GM12878 (cell line): ENCODE results near the gene CYP3A4. TPM values are rescaled to one million over a fixed set of nuclear protein-coding genes. Genes with fewer than 3 reads are reported as not detected.

ENCODE experiments used
- ATAC-seq: fragments of 200-7000 bp; cut with Tn5 transposase; 3 replicates; pipeline ENCODE4 v1.9.1; 2020; ENCODE audit warnings: mild to moderate bottlenecking, moderate library complexity
- BruUV-seq: library from RNA; stranded (reverse); fragments of 400-500 nt; replicated peaks from 2 replicates; lab custom pipeline; 2021; lab: Mats Ljungman, UMichigan
- CTCF ChIA-PET: fragments of 300-600 bp; sonication (Branson Sonifier 250); formaldehyde crosslinking; extraction: SDS; loops from one replicate; lab custom pipeline; 2021; ENCODE audit warnings: inconsistent platforms; lab: Yijun Ruan, JAX
- POLR2A ChIA-PET: fragments of 350-600 bp; formaldehyde crosslinking; extraction: SDS; loops from one replicate; lab custom pipeline; 2021; ENCODE audit warnings: inconsistent platforms; lab: Charles Lee
- RAD21 ChIA-PET: fragments of 300-600 bp; sonication (Branson Sonifier 250); formaldehyde crosslinking; loops from one replicate; lab custom pipeline; 2023; ENCODE audit warnings: antibody characterized with exemption; ENCODE audit not compliant: unreplicated experiment; lab: Charles Lee
- SMC1A ChIA-PET: fragments of 300-600 bp; sonication (Branson Sonifier 250); formaldehyde crosslinking; loops from one replicate; lab custom pipeline; 2023; ENCODE audit not compliant: unreplicated experiment, uncharacterized antibody; lab: Charles Lee
- DNase-seq: peaks from one replicate; pipeline ENCODE4 v3.0.0-alpha.2; 2011; ENCODE audit warnings: low read depth, low spot score
- FAIRE-seq: peaks from 3 replicates; lab custom pipeline; 2011; peaks lifted over from hg19 to GRCh38; lab: Jason Lieb, UNC
- H2AFZ ChIP-seq: 2 replicates; pipeline ENCODE4 v1.6.0; 2011; ENCODE audit warnings: low read depth, low read length, control low read depth; ENCODE audit not compliant: control insufficient read depth
- H3K27ac ChIP-seq: 2 replicates; pipeline ENCODE4 v1.5.1; 2011; ENCODE audit warnings: control low read depth; ENCODE audit not compliant: control insufficient read depth, insufficient read depth
- H3K27me3 ChIP-seq, 2 experiments: replicated peaks in 1 of 2; 2 replicates each; pipeline versions ENCODE4 v1.6.0 to v1.6.1; 2011; ENCODE audit warnings: low read length in 1 of 2; ENCODE audit not compliant: control insufficient read depth in 2 of 2, insufficient read depth in 2 of 2
- H3K36me3 ChIP-seq, 2 experiments: 2 replicates each; pipeline ENCODE4 v1.5.1; 2011; ENCODE audit warnings: low read length in 1 of 2; ENCODE audit not compliant: control insufficient read depth in 2 of 2, insufficient read depth in 2 of 2
- H3K4me1 ChIP-seq: 2 replicates; pipeline ENCODE4 v1.6.1; 2011; ENCODE audit warnings: mild to moderate bottlenecking, low read length, moderate library complexity, mixed read lengths; ENCODE audit not compliant: control insufficient read depth, insufficient read depth
- H3K4me2 ChIP-seq: 2 replicates; pipeline ENCODE4 v1.6.0; 2011; ENCODE audit warnings: control low read depth; ENCODE audit not compliant: control insufficient read depth, insufficient read depth
- H3K4me3 ChIP-seq: fragments of 200-600 bp; sonication (generic); 2 replicates; pipeline ENCODE4 v1.5.1; 2016
- H3K79me2 ChIP-seq: 2 replicates; pipeline ENCODE4 v1.6.0; 2011; ENCODE audit warnings: low read length; ENCODE audit not compliant: control insufficient read depth, insufficient read depth
- H3K9ac ChIP-seq: 2 replicates; pipeline ENCODE4 v1.8.0; 2011; ENCODE audit warnings: low read length, control low read depth, mixed read lengths; ENCODE audit not compliant: control insufficient read depth, insufficient read depth
- H3K9me3 ChIP-seq: replicated peaks from 3 replicates; pipeline ENCODE4 v1.5.1; 2011; ENCODE audit warnings: mild to moderate bottlenecking, low read length; ENCODE audit not compliant: control insufficient read depth, insufficient read depth
- H4K20me1 ChIP-seq: 2 replicates; pipeline ENCODE4 v1.6.0; 2011; ENCODE audit not compliant: control insufficient read depth, insufficient read depth
- CBX3 ChIP-seq: fragments of 200-600 bp; sonication (generic); IDR thresholded peaks from 2 replicates; pipeline ENCODE4 v1.6.1; 2016; ENCODE audit warnings: low read depth, borderline replicate concordance
- PAX5 ChIP-seq: IDR thresholded peaks from 2 replicates; pipeline ENCODE4 v1.6.1; 2011; ENCODE audit warnings: low read depth, low read length, borderline replicate concordance
- RELA ChIP-seq: fragments of 450-650 bp; IDR thresholded peaks from 2 replicates; pipeline ENCODE4 v1.8.0; 2014; ENCODE audit warnings: borderline replicate concordance; ENCODE audit not compliant: partially characterized antibody
- TCF7 ChIP-seq: IDR thresholded peaks from 2 replicates; pipeline ENCODE4 v1.6.1; 2014; ENCODE audit warnings: antibody characterized with exemption, borderline replicate concordance
- ZZZ3 ChIP-seq: IDR thresholded peaks from 2 replicates; pipeline ENCODE4 v1.6.1; 2011; ENCODE audit warnings: low read depth; ENCODE audit not compliant: control insufficient read depth, insufficient read length
- WGBS: methylation state at CpG from one replicate; pipeline ENCODE4 v1.1.6; 2016; ENCODE audit warnings: low lambda C conversion rate; ENCODE audit not compliant: insufficient replicate concordance, insufficient coverage; ENCODE audit errors: missing lambda C conversion rate; 5-methylcytosine and 5-hydroxymethylcytosine counted together
- in situ Hi-C: fragments of 300-500 bp; cut with MboI; formaldehyde crosslinking; loops from 9 replicates; pipeline ENCODE4 v1.14.3; 2018; ENCODE audit warnings: mixed read lengths
- intact Hi-C: fragments of 100-400 bp; cut with micrococcal nuclease; formaldehyde crosslinking; loops from one replicate; pipeline ENCODE4 v1.14.2; 2022; ENCODE audit not compliant: unreplicated experiment
- polyA plus RNA-seq, 11 experiments: library from polyadenylated mRNA; depleted of rRNA in 4 of 11; unstranded in 6 of 11; stranded (reverse) in 5 of 11; fragments of >200 nt; fragmentation: Nextera tagmentation in 4 of 11; fragmentation: Illumina TruSeq in 1 of 11; extraction: Ambion mirVana in 4 of 11; extraction: Trizol in 1 of 11; gene quantifications; 1 replicate in 1 of 11; 2 replicates in 10 of 11; pipeline versions ENCODE4 v1.2.1 to v1.2.3, GENCODE V29; 2011 to 2016; ENCODE audit warnings: inconsistent platforms in 2 of 11, missing spikeins in 2 of 11, low read depth in 1 of 11
- total RNA-seq, 4 experiments: library from RNA; depleted of rRNA in 3 of 4; stranded (reverse); fragments of >200 nt in 3 of 4; fragmentation: Illumina TruSeq in 1 of 4; extraction: Trizol in 1 of 4; gene quantifications; 2 replicates each; pipeline versions ENCODE4 v1.2.1 to v1.2.3, GENCODE V29; 2013 to 2021
- TF ChIP-seq, protein P1 (sequence below): IDR thresholded peaks from 2 replicates; pipeline ENCODE4 v1.6.1; 2012; ENCODE audit warnings: low read depth, low read length, improper control_type of control experiment
- TF ChIP-seq, protein P2 (sequence below): fragments of 450-650 bp; formaldehyde crosslinking; IDR thresholded peaks from 2 replicates; pipeline ENCODE4 v1.5.0; 2022; ENCODE audit warnings: mild to moderate bottlenecking, missing genetic modification characterization

The CYP3A4 gene
- total and polyA plus RNA-seq, 10 of the 15 experiments (the other 5 are each of a cell fraction or from before 2014, with no cell fraction given): 0.02 to 0.21 (median 0.04) TPM; not detected in 7

DNA sequence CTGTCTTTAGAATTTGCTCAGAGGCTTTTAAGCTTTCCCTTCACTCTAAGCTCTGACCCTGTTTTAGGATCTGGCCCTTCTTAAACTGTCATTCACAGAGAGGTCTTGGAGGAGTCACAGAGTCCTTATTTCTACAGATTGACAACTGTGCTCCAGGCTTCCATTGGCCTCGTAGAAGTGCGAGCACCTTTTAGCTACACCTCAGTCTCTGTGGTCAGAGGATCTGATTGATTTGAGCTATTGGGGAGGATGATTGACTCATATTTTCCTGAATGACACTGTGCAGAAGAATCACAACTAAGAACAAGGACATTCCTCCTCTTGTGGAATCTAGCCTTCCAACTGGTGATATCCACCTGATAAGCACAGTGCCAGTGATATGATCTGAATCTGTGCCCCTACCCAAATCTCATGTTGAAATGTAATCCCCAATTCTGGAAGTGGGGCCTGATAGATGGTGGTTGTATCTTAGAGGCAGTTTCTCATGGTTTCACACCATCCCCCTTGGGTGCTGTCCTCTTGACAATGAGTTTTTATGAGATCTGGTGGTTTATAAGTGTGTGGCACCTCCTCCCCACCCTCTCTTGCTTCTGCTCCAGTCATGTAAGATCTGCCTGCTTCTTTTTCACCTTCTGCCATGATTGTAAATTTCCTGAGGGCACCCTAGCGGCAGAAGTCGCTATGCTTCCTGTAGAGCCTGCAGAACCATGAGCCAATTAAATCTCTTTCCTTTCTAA lies 52.2 kb downstream of the CYP3A4 start:
- ChIA-PET RAD21 (no interaction called here), SMC1A (no interaction called here), POLR2A (no interaction called here), CTCF (interaction anchor here (0.6 kb wide), 1 partner anchor 15 kb away, joined by 3 read pairs; no protein-coding TSS in a partner anchor)
- no peak for FAIRE-seq
- H3K9me3 ChIP-seq: no peaks in the 10 kb centered on the region; the same call in 2 of the 3 replicates
- in situ Hi-C loops (no loop called here), intact Hi-C loops (no loop called here)
- H3K4me1 ChIP-seq: no peaks in the 10 kb centered on the region
- H3K9ac ChIP-seq: no peak overlapping the region
- H3K36me3 ChIP-seq: no peaks in the 10 kb centered on the region
- no peak overlapping the region for H3K27ac ChIP-seq
- no peaks in the 10 kb centered on the region for H4K20me1 ChIP-seq
- H3K27me3 ChIP-seq: no peaks in the 10 kb centered on the region
- ATAC-seq: no peak
- DNase-seq: no peak
- no peak overlapping the region for H3K4me2 ChIP-seq
- TF ChIP-seq RELA (no peak), TCF7 (no peak), CBX3 (no peak), ZZZ3 (no peak), PAX5 (no peak)
- TF ChIP-seq, protein P1, sequence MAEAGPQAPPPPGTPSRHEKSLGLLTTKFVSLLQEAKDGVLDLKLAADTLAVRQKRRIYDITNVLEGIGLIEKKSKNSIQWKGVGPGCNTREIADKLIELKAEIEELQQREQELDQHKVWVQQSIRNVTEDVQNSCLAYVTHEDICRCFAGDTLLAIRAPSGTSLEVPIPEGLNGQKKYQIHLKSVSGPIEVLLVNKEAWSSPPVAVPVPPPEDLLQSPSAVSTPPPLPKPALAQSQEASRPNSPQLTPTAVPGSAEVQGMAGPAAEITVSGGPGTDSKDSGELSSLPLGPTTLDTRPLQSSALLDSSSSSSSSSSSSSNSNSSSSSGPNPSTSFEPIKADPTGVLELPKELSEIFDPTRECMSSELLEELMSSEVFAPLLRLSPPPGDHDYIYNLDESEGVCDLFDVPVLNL: no peak
- TF ChIP-seq, protein P2, sequence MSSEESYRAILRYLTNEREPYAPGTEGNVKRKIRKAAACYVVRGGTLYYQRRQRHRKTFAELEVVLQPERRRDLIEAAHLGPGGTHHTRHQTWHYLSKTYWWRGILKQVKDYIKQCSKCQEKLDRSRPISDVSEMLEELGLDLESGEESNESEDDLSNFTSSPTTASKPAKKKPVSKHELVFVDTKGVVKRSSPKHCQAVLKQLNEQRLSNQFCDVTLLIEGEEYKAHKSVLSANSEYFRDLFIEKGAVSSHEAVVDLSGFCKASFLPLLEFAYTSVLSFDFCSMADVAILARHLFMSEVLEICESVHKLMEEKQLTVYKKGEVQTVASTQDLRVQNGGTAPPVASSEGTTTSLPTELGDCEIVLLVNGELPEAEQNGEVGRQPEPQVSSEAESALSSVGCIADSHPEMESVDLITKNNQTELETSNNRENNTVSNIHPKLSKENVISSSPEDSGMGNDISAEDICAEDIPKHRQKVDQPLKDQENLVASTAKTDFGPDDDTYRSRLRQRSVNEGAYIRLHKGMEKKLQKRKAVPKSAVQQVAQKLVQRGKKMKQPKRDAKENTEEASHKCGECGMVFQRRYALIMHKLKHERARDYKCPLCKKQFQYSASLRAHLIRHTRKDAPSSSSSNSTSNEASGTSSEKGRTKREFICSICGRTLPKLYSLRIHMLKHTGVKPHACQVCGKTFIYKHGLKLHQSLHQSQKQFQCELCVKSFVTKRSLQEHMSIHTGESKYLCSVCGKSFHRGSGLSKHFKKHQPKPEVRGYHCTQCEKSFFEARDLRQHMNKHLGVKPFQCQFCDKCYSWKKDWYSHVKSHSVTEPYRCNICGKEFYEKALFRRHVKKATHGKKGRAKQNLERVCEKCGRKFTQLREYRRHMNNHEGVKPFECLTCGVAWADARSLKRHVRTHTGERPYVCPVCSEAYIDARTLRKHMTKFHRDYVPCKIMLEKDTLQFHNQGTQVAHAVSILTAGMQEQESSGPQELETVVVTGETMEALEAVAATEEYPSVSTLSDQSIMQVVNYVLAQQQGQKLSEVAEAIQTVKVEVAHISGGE (CRISPR knock-in tag): no peak
- H2AFZ ChIP-seq: no peak overlapping the region
- WGBS: 83% methylated on average over 4 of the region's 4 CpGs
- H3K4me3 ChIP-seq: no peak overlapping the region
- BruUV-seq: no TSS peak
- H3K79me2 ChIP-seq: no peaks in the 10 kb centered on the region
